ENCODE measurements around the gene TBC1D32.

DNA sequence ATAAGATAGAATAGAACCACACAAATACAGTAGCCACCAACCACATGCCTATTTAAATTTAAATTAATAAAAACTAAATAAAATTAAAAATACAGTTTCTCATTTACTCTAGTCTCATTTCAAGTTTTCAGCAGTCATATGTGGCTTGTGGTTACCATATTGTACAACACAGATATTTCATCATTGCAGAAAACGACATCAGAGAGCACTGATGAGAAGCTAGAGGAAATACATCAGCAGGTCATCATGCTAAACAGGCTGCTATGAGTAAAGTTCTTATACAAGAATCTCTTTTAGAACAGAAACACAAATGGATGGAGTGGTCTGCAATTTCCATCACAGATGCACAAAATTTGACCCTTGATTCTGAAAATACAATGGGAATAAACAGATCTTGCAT, 36.6 kb downstream of the TBC1D32 start:
- TF ChIP-seq POU6F1 (CRISPR knock-in tag; IDR thresholded peaks at IDR 0.05; ENCODE audit: borderline replicate concordance, low read depth), result no peak
- no peak for TF ChIP-seq TOX (CRISPR knock-in tag; IDR thresholded peaks at IDR 0.05; ENCODE audit: borderline replicate concordance)
- no peak for TF ChIP-seq OSR1 (CRISPR knock-in tag; IDR thresholded peaks at IDR 0.05)
- TF ChIP-seq SNAI2 (CRISPR knock-in tag; IDR thresholded peaks at IDR 0.05), result no peak
- no peak for TF ChIP-seq ARNTL (CRISPR knock-in tag; IDR thresholded peaks at IDR 0.05; ENCODE audit: borderline replicate concordance, low read depth)
- no peak for TF ChIP-seq PPARA (CRISPR knock-in tag; IDR thresholded peaks at IDR 0.05; ENCODE audit: borderline replicate concordance)
- TF ChIP-seq CSDC2 (CRISPR knock-in tag; IDR thresholded peaks at IDR 0.05), result no peak
- TF ChIP-seq ZNF70 (CRISPR knock-in tag; IDR thresholded peaks at IDR 0.05), result no peak
- TF ChIP-seq GLIS3 (CRISPR knock-in tag; IDR thresholded peaks at IDR 0.05), result no peak
- TF ChIP-seq, protein P1, sequence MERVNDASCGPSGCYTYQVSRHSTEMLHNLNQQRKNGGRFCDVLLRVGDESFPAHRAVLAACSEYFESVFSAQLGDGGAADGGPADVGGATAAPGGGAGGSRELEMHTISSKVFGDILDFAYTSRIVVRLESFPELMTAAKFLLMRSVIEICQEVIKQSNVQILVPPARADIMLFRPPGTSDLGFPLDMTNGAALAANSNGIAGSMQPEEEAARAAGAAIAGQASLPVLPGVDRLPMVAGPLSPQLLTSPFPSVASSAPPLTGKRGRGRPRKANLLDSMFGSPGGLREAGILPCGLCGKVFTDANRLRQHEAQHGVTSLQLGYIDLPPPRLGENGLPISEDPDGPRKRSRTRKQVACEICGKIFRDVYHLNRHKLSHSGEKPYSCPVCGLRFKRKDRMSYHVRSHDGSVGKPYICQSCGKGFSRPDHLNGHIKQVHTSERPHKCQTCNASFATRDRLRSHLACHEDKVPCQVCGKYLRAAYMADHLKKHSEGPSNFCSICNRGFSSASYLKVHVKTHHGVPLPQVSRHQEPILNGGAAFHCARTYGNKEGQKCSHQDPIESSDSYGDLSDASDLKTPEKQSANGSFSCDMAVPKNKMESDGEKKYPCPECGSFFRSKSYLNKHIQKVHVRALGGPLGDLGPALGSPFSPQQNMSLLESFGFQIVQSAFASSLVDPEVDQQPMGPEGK (CRISPR knock-in tag; IDR thresholded peaks at IDR 0.05; ENCODE audit: borderline replicate concordance), result no peak
- TF ChIP-seq ZC3H10 (CRISPR knock-in tag; IDR thresholded peaks at IDR 0.05), result no peak
- no peak for TF ChIP-seq RARB (CRISPR knock-in tag; IDR thresholded peaks at IDR 0.05)
- no peak for TF ChIP-seq BACH2 (CRISPR knock-in tag; IDR thresholded peaks at IDR 0.05; ENCODE audit: borderline replicate concordance)
